Measurements from ENCODE around the gene ZFAND5.

The ZFAND5 gene

DNA sequence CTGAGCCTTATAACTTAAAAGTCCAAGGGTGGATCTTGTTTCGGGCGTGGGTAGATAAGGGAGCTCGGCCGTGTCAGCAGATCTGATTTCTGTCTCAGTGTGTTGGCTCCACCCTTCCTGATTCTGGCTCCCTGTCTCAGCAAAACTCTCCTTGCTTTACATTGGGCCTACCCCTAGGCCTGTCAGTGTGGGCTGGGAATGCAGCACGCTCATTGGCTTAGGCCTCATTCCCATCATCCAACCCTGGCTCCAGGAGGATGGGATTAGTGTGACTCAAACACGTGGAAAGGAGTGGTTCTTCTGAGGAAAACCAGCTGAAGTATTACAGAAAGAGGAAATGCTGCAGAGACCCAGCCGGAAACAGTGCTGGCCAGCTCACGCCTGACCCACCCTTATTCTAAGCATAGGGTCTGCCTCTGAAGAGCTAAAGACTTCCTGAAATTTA lies 59.9 kb downstream of the ZFAND5 start:
- H3K9me3 ChIP-seq, result no peaks in the 10 kb centered on the region
- DNase-seq (ENCODE audit: low spot score in 2 of 2), result peak in 1 of 2 experiments; percentile 54
- H3K4me1 ChIP-seq, result peaks cover 10% of the 10 kb centered on the region
- H3K27me3 ChIP-seq (ENCODE audit: low read depth), result no peaks in the 10 kb centered on the region
- H3K36me3 ChIP-seq (replicated peaks), result no peaks in the 10 kb centered on the region
- no peak overlapping the region for H3K4me3 ChIP-seq
- in situ Hi-C loops (cut with MboI; ENCODE audit: low sequenced_read_pairs), result no loop called here

DNA sequence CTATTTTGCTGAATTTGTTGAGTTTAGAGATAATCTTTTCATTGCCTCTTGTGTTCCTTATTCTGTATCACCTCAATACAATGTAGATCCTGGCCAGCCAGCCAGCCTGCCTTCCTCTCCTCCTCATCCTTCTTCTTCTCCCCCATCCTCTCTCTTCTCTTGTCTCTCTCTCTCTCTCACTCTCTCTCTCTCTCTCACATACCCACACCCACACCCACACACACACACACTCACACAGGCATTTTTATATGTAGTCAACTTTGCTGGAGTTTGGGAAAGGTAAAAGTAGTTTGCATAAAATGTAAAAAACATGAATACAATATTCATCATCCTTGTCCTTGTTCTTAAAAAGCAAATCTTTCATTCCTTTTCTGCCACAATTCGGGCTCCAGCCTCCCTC lies 60.5 kb downstream of the ZFAND5 start:
- Histone ChIP-seq H3K27me3 (ENCODE audit: low read depth) (no peaks in the 10 kb centered on the region), H3K36me3 (replicated peaks) (no peaks in the 10 kb centered on the region), H3K4me3 (no peak overlapping the region), H3K9me3 (no peaks in the 10 kb centered on the region), H3K4me1 (peaks cover 10% of the 10 kb centered on the region)
- DNase-seq (ENCODE audit: low spot score in 2 of 2), result no peak
- in situ Hi-C loops (cut with MboI; ENCODE audit: low sequenced_read_pairs), result no loop called here
